Kidney epithelial cell (primary cell): ENCODE measurements around the gene PALS1. TPM values are rescaled to one million over a fixed set of nuclear protein-coding genes. Genes with fewer than 3 reads are reported as not detected.

Experiments
- DNase-seq: peaks from one replicate; pipeline ENCODE4 v3.0.0-alpha.2; 2010; ENCODE audit warnings: low read depth
- H3K27me3 ChIP-seq: 2 replicates; pipeline ENCODE4 v1.6.0; 2011; ENCODE audit warnings: low read length; ENCODE audit not compliant: control insufficient read depth, insufficient read depth
- H3K36me3 ChIP-seq: 2 replicates; pipeline ENCODE4 v1.5.1; 2011; ENCODE audit warnings: low read length; ENCODE audit not compliant: control insufficient read depth, insufficient read depth
- H3K4me3 ChIP-seq: 2 replicates; pipeline ENCODE4 v1.5.1; 2011; ENCODE audit warnings: low read depth, mild to moderate bottlenecking, control low read depth, low read length
- CTCF ChIP-seq: IDR thresholded peaks from 2 replicates; pipeline ENCODE4 v1.5.1; 2011; ENCODE audit warnings: mild to moderate bottlenecking, moderate library complexity, low read length, control low read depth, inconsistent platforms; ENCODE audit not compliant: insufficient read depth, poor library complexity, severe bottlenecking
- total RNA-seq: library from RNA; depleted of rRNA; stranded (reverse); fragments of >200 nt; gene quantifications from 2 replicates; pipeline ENCODE4 v1.2.3, GENCODE V29; 2015

The PALS1 gene
- total RNA-seq, 1 donor from 2014 or later: 16.2 TPM

DNA sequence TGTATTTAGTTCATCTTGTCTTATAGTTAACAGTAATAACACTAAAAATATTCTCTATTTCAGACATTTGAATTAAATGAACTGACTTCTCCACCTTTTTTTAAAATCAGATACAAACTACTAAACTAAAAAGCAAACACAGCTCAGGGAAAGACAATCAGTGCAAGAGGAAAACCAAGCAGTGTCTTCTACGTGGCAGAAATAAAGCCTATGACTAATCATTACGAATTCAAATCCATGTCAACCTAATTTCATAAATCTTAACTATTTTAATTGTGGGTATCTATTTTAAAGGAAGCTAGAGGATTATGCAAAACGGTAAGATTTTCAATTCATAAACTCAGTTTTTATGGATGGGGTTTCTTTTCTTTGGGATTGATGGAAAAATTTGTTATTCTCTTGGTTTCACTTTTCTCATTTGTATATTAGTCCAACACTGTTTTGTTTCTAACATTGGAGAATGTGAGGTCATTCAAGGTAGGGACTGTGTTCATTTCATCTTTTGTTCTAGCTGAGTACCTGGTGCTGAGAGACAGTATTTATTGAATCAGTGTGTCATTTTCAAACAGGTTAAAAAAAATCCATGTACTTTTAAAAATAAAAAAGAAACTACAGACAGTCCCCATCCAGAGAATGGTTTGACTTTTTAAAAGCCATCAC is 12.8 kb upstream of the PALS1 start:
- no peaks in the 10 kb centered on the region for H3K36me3 ChIP-seq
- no peak for DNase-seq
- H3K4me3 ChIP-seq: no peak overlapping the region
- no peak for TF ChIP-seq CTCF
- no peaks in the 10 kb centered on the region for H3K27me3 ChIP-seq

- no peak for TF ChIP-seq CTCF
- no peak for DNase-seq
- no peaks in the 10 kb centered on the region for H3K36me3 ChIP-seq
These were observed 9.2 kb upstream of the PALS1 start for GRCh38 chr14:67232066-67232465.

GRCh38 chr14:67232621-67233020 is 8.6 kb upstream of the PALS1 start:
- H3K36me3 ChIP-seq: no peaks in the 10 kb centered on the region
- no peak for TF ChIP-seq CTCF
- H3K4me3 ChIP-seq: no peak overlapping the region
- no peaks in the 10 kb centered on the region for H3K27me3 ChIP-seq
- DNase-seq: no peak

More at GRCh38 chr14:67232066-67232465, 9.2 kb upstream of the PALS1 start:
- Histone ChIP-seq H3K4me3 (no peak overlapping the region), H3K27me3 (no peaks in the 10 kb centered on the region)

GRCh38 chr14:67237591-67237990 is 3.6 kb upstream of the PALS1 start:
- no peak overlapping the region for H3K4me3 ChIP-seq
- no peak for DNase-seq

DNA sequence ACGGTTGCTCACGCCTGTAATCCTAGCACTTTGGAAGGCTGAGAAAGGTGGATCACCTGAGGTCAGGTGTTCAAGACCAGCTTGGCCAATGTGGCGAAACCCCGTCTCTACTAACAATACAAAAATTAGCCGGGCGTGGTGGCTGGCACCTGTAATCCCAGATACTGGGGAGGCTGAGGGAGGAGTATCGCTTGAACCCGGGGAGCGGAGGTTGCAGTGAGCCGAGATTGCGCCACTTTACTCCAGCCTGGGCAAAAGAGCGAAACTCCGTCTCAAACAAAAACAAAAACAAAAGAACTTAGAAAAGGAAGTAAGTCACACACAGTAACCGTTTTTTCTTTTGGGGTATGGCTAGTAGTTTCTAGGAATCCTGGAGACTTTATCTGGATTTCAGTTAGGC is 1.7 kb upstream of the PALS1 start:
- no peak overlapping the region for H3K4me3 ChIP-seq
- H3K27me3 ChIP-seq: no peaks in the 10 kb centered on the region
- DNase-seq: no peak
- H3K36me3 ChIP-seq: no peaks in the 10 kb centered on the region
- TF ChIP-seq CTCF: no peak

More at GRCh38 chr14:67237591-67237990, 3.6 kb upstream of the PALS1 start:
- no peaks in the 10 kb centered on the region for H3K27me3 ChIP-seq
- no peaks in the 10 kb centered on the region for H3K36me3 ChIP-seq
- no peak for TF ChIP-seq CTCF
